HCT116 (cell line): ENCODE measurements around the gene ELOB. TPM values are rescaled to one million over a fixed set of nuclear protein-coding genes. Genes with fewer than 3 reads are reported as not detected.

ENCODE experiments used
- ATAC-seq: fragments of 200-7000 bp; cut with Tn5 transposase; 2 replicates; pipeline ENCODE4 v1.9.1; 2020; ENCODE audit warnings: mild to moderate bottlenecking, moderate library complexity
- BruUV-seq: library from RNA; stranded (reverse); fragments of 400-500 nt; replicated peaks from 2 replicates; lab custom pipeline; 2021; lab: Mats Ljungman, UMichigan
- CTCF ChIA-PET: fragments of 300-600 bp; sonication (Branson Sonifier 250); formaldehyde crosslinking; loops from one replicate; lab custom pipeline; 2021; ENCODE audit warnings: antibody characterized with exemption; lab: Charles Lee
- POLR2A ChIA-PET: fragments of 300-600, 350-600 bp; sonication (Branson Sonifier 250); formaldehyde crosslinking; loops from one replicate; lab custom pipeline; 2021; ENCODE audit warnings: antibody characterized with exemption; lab: Charles Lee
- RAD21 ChIA-PET, 2 experiments: fragments of 300-600 bp; sonication (Branson Sonifier 250); formaldehyde crosslinking; loops; one replicate each; lab custom pipeline; 2023; ENCODE audit warnings: low total read pairs in 2 of 2; ENCODE audit not compliant: uncharacterized antibody in 2 of 2, unreplicated experiment in 2 of 2, low non-redundant PET in 1 of 2; lab: Charles Lee
- DNase-seq: peaks from one replicate; pipeline ENCODE4 v3.0.0-alpha.2; 2010; ENCODE audit warnings: low read depth, low spot score
- H2AFZ ChIP-seq: fragments of 200-600 bp; shearing (Covaris generic), sonication (generic); 2 replicates; pipeline ENCODE4 v1.6.1; 2017; ENCODE audit warnings: low read depth, mixed run types, mixed read lengths, antibody characterized with exemption, low read length; ENCODE audit not compliant: poor library complexity, severe bottlenecking
- H3K27ac ChIP-seq: 2 replicates; pipeline ENCODE4 v1.5.1; 2012; ENCODE audit warnings: low read depth, low read length
- H3K27me3 ChIP-seq: fragments of 200-600 bp; sonication (generic); 2 replicates; pipeline ENCODE4 v1.6.1; 2016; ENCODE audit warnings: mixed run types, low read length, mixed read lengths; ENCODE audit not compliant: insufficient read depth
- H3K36me3 ChIP-seq, 2 experiments: fragments of 200-500 bp in 1 of 2; fragments of 200-600 bp in 1 of 2; sonication (Bioruptor generic) in 1 of 2; sonication (generic) in 1 of 2; 2 replicates each; pipeline versions ENCODE4 v1.5.1 to v1.6.1; 2014 to 2016; ENCODE audit warnings: low read length in 2 of 2, inconsistent platforms in 1 of 2, mixed read lengths in 1 of 2, mixed run types in 1 of 2; ENCODE audit not compliant: insufficient read depth in 2 of 2, control insufficient read depth in 1 of 2
- H3K4me1 ChIP-seq, 2 experiments: fragments of 200-600 bp in 1 of 2; sonication (generic) in 1 of 2; 2 replicates each; pipeline versions ENCODE4 v1.5.1 to v1.6.1; 2012 to 2017; ENCODE audit warnings: low read length in 2 of 2, inconsistent platforms in 1 of 2, mild to moderate bottlenecking in 1 of 2, mixed read lengths in 1 of 2, mixed run types in 1 of 2, moderate library complexity in 1 of 2; ENCODE audit not compliant: insufficient read depth in 2 of 2, control insufficient read depth in 1 of 2
- H3K4me2 ChIP-seq: fragments of 200-600 bp; sonication (generic); 2 replicates; pipeline ENCODE4 v1.6.1; 2017; ENCODE audit warnings: mixed run types, low read length, mixed read lengths
- H3K4me3 ChIP-seq, 2 experiments: fragments of 200-600 bp in 1 of 2; sonication (generic) in 1 of 2; replicated peaks in 1 of 2; 2 replicates each; pipeline ENCODE4 v1.5.1; 2011 to 2016; ENCODE audit warnings: low read length in 2 of 2, control low read depth in 1 of 2, low read depth in 1 of 2, mild to moderate bottlenecking in 1 of 2, mixed read lengths in 1 of 2, mixed run types in 1 of 2
- H3K79me2 ChIP-seq: fragments of 200-600 bp; sonication (generic); 2 replicates; pipeline ENCODE4 v1.6.1; 2017; ENCODE audit warnings: mild to moderate bottlenecking, mixed run types, low read length, moderate library complexity, mixed read lengths; ENCODE audit not compliant: insufficient read depth
- H3K9ac ChIP-seq: fragments of 200-600 bp; sonication (generic); 2 replicates; pipeline ENCODE4 v1.6.1; 2016; ENCODE audit warnings: low read length, mixed read lengths
- H3K9me2 ChIP-seq: fragments of 200-600 bp; sonication (generic), shearing (Covaris generic); 2 replicates; pipeline ENCODE4 v1.6.1; 2017; ENCODE audit warnings: mixed run types, mild to moderate bottlenecking, moderate library complexity; ENCODE audit not compliant: insufficient read depth
- H3K9me3 ChIP-seq, 2 experiments: fragments of 200-500 bp in 1 of 2; fragments of 200-600 bp in 1 of 2; sonication (Bioruptor generic) in 1 of 2; sonication (generic) in 1 of 2; 2 replicates each; pipeline ENCODE4 v1.6.1; 2014 to 2017; ENCODE audit warnings: low read length in 2 of 2, mixed read lengths in 2 of 2, inconsistent platforms in 1 of 2, low read depth in 1 of 2, mild to moderate bottlenecking in 1 of 2, mixed run types in 1 of 2, moderate library complexity in 1 of 2; ENCODE audit not compliant: control insufficient read depth in 1 of 2, insufficient read depth in 1 of 2
- H4K20me1 ChIP-seq: fragments of 200-600 bp; sonication (generic), shearing (Covaris generic); 2 replicates; pipeline ENCODE4 v1.6.1; 2017; ENCODE audit warnings: mixed run types, mild to moderate bottlenecking, moderate library complexity; ENCODE audit not compliant: insufficient read depth
- ATF3 ChIP-seq: IDR thresholded peaks from 2 replicates; pipeline ENCODE4 v1.6.1; 2012
- CEBPB ChIP-seq: IDR thresholded peaks from 2 replicates; pipeline ENCODE4 v1.6.1; 2012; ENCODE audit warnings: low read depth
- EGR1 ChIP-seq: IDR thresholded peaks from 2 replicates; pipeline ENCODE4 v1.6.1; 2012; ENCODE audit warnings: low read depth
- FOSL1 ChIP-seq: IDR thresholded peaks from 2 replicates; pipeline ENCODE4 v1.6.1; 2012; ENCODE audit warnings: low read depth
- JUND ChIP-seq: IDR thresholded peaks from 2 replicates; pipeline ENCODE4 v1.6.1; 2012
- POLR2A ChIP-seq: IDR thresholded peaks from 2 replicates; pipeline ENCODE4 v1.7.0; 2011; ENCODE audit warnings: borderline replicate concordance; ENCODE audit not compliant: insufficient read depth, insufficient read length; ENCODE audit errors: extremely low read depth
- REST ChIP-seq: IDR thresholded peaks from 2 replicates; pipeline ENCODE4 v1.6.1; 2012; ENCODE audit warnings: low read depth
- SIN3A ChIP-seq: IDR thresholded peaks from 2 replicates; pipeline ENCODE4 v1.6.1; 2012; ENCODE audit warnings: low read depth
- TCF7L2 ChIP-seq: IDR thresholded peaks from 2 replicates; pipeline ENCODE4 v1.7.0; 2011; ENCODE audit warnings: borderline replicate concordance, inconsistent platforms; ENCODE audit not compliant: insufficient read depth, insufficient read length; ENCODE audit errors: extremely low read depth
- YY1 ChIP-seq: IDR thresholded peaks from 2 replicates; pipeline ENCODE4 v1.6.1; 2011; ENCODE audit warnings: low read length, low read depth, moderate library complexity, mild to moderate bottlenecking; ENCODE audit not compliant: insufficient replicate concordance; ENCODE audit errors: extremely low read depth
- ZBTB33 ChIP-seq: IDR thresholded peaks from 2 replicates; pipeline ENCODE4 v1.6.1; 2011; ENCODE audit warnings: mild to moderate bottlenecking, low read length, moderate library complexity; ENCODE audit not compliant: insufficient replicate concordance; ENCODE audit errors: extremely low read depth
- ZNF274 ChIP-seq: fragments of 200-500 bp; sonication (Bioruptor generic); IDR thresholded peaks from 2 replicates; pipeline ENCODE4 v1.6.1; 2014; ENCODE audit warnings: mild to moderate bottlenecking, low read depth, low read length, inconsistent platforms
- intact Hi-C: fragments of 100-400 bp; cut with micrococcal nuclease; formaldehyde crosslinking; loops from 2 replicates; pipeline ENCODE4 v1.10.0; 2022
- total RNA-seq: library from RNA; stranded (reverse); gene quantifications from one replicate; pipeline ENCODE4 v1.2.1, GENCODE V29; 2021; ENCODE audit not compliant: unreplicated experiment
- TF ChIP-seq, protein P1 (sequence below), 3 experiments: fragments of 200-600 bp in 1 of 3; sonication (generic) in 1 of 3; IDR thresholded peaks in 2 of 3; conservative IDR thresholded peaks in 1 of 3; 2 replicates each; pipeline ENCODE4 v1.5.1; 2012 to 2017; ENCODE audit warnings: low read depth in 2 of 3, low read length in 2 of 3, antibody characterized with exemption in 1 of 3, borderline replicate concordance in 1 of 3, control low read depth in 1 of 3, mild to moderate bottlenecking in 1 of 3, mixed read lengths in 1 of 3, mixed run types in 1 of 3, moderate library complexity in 1 of 3; ENCODE audit not compliant: insufficient read depth in 1 of 3

Gene ELOB
- total RNA-seq, 1 experiment from 2014 or later = 239 TPM

GRCh38 chr16:2822496-2822895 lies 45.4 kb upstream of the ELOB start:
- BruUV-seq = no TSS peak
- Histone ChIP-seq H3K4me3 (no peak overlapping the region), H3K9ac (no peak overlapping the region), H3K79me2 (no peaks in the 10 kb centered on the region), H3K36me3 (no peaks in the 10 kb centered on the region), H3K4me1 (no peaks in the 10 kb centered on the region), H3K4me2 (no peak overlapping the region), H3K27me3 (no peaks in the 10 kb centered on the region), H3K9me2 (no peaks in the 10 kb centered on the region), H3K27ac (no peak overlapping the region), H4K20me1 (no peaks in the 10 kb centered on the region), H3K9me3 (no peaks in the 10 kb centered on the region), H2AFZ (no peak overlapping the region)
- TF ChIP-seq POLR2A = no peak
- no peak for TF ChIP-seq ZNF274
- no peak for TF ChIP-seq SIN3A
- TF ChIP-seq REST = no peak
- no peak for TF ChIP-seq FOSL1
- no peak for TF ChIP-seq JUND
- RAD21 ChIA-PET = no interaction called here
- intact Hi-C loops = no loop called here
- ATAC-seq (no peak), DNase-seq (no peak)
- POLR2A ChIA-PET = no interaction called here
- CTCF ChIA-PET = no interaction called here

DNA sequence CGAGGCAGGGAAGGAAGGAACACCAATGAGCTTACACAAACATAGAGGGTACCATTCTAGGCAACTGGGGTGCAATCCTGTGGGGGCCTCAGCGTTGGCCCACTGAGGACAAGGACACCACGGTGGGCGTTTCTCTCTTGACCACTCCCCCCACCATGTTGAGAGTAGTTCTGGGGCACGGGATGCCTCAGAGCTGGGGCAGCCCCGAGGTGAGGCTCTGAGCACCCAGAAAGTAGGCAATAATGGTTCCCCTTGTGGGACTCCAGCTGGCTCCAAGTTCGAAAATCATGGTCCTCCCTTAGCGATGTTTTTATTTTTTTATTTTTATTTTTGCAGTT lies 45.0 kb upstream of the ELOB start:
- H3K4me3 ChIP-seq = no peak overlapping the region
- ATAC-seq = no peak
- intact Hi-C loops = no loop called here
- H3K9ac ChIP-seq = no peak overlapping the region
- H3K4me1 ChIP-seq = no peaks in the 10 kb centered on the region
- DNase-seq = no peak
- no peaks in the 10 kb centered on the region for H4K20me1 ChIP-seq
- no peaks in the 10 kb centered on the region for H3K9me2 ChIP-seq
- H3K9me3 ChIP-seq = no peaks in the 10 kb centered on the region
- no peaks in the 10 kb centered on the region for H3K79me2 ChIP-seq
- ChIA-PET POLR2A (no interaction called here), CTCF (no interaction called here), RAD21 (no interaction called here)
- H3K27me3 ChIP-seq = no peaks in the 10 kb centered on the region
- no TSS peak for BruUV-seq
- H2AFZ ChIP-seq = no peak overlapping the region
- H3K36me3 ChIP-seq = no peaks in the 10 kb centered on the region
- H3K4me2 ChIP-seq = no peak overlapping the region
- H3K27ac ChIP-seq = no peak overlapping the region
- no peak for TF ChIP-seq TCF7L2
- TF ChIP-seq YY1 = no peak
- no peak for TF ChIP-seq ATF3
- no peak for TF ChIP-seq CEBPB
- TF ChIP-seq ZBTB33 = no peak
- TF ChIP-seq, protein P1, sequence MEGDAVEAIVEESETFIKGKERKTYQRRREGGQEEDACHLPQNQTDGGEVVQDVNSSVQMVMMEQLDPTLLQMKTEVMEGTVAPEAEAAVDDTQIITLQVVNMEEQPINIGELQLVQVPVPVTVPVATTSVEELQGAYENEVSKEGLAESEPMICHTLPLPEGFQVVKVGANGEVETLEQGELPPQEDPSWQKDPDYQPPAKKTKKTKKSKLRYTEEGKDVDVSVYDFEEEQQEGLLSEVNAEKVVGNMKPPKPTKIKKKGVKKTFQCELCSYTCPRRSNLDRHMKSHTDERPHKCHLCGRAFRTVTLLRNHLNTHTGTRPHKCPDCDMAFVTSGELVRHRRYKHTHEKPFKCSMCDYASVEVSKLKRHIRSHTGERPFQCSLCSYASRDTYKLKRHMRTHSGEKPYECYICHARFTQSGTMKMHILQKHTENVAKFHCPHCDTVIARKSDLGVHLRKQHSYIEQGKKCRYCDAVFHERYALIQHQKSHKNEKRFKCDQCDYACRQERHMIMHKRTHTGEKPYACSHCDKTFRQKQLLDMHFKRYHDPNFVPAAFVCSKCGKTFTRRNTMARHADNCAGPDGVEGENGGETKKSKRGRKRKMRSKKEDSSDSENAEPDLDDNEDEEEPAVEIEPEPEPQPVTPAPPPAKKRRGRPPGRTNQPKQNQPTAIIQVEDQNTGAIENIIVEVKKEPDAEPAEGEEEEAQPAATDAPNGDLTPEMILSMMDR (IDR thresholded peaks at IDR 0.05 in 2 of 3, conservative IDR thresholded peaks at IDR 0.05 in 1 of 3; ENCODE audit: borderline replicate concordance in 1 of 3, insufficient read depth in 1 of 3, low read depth in 2 of 3, low read length in 2 of 3) = no peak
- no peak for TF ChIP-seq EGR1
- no peak for TF ChIP-seq ZNF274
